ENCODE results near the gene KCNJ14. TPM values are rescaled to one million over a fixed set of nuclear protein-coding genes. Genes with fewer than 3 reads are reported as not detected.

The KCNJ14 gene
- total and polyA plus RNA-seq, 11 donors = 0.20 to 2.0 (median 0.40) TPM

DNA sequence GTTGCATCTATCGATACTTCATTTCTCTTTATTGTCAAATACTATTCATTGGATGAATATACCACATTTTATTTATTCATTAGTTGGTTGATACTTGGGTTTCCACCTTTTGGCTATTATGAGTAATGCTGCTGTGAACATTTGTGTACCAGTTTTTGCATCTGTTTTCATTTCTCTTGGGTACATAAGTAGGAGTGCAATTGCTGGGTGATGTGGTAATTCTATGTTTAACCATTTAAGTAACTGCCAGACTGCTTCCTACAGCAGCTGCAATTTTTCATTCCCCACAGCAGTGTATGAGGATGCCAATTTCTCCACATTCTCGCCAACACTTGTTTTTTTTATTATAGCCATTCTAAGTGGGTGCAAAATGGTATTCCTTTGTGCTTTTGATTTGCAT, 2.6 kb downstream of the KCNJ14 start:
- no peak for TF ChIP-seq POLR2A (IDR thresholded peaks at IDR 0.05)
- TF ChIP-seq, protein P1, sequence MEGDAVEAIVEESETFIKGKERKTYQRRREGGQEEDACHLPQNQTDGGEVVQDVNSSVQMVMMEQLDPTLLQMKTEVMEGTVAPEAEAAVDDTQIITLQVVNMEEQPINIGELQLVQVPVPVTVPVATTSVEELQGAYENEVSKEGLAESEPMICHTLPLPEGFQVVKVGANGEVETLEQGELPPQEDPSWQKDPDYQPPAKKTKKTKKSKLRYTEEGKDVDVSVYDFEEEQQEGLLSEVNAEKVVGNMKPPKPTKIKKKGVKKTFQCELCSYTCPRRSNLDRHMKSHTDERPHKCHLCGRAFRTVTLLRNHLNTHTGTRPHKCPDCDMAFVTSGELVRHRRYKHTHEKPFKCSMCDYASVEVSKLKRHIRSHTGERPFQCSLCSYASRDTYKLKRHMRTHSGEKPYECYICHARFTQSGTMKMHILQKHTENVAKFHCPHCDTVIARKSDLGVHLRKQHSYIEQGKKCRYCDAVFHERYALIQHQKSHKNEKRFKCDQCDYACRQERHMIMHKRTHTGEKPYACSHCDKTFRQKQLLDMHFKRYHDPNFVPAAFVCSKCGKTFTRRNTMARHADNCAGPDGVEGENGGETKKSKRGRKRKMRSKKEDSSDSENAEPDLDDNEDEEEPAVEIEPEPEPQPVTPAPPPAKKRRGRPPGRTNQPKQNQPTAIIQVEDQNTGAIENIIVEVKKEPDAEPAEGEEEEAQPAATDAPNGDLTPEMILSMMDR (IDR thresholded peaks at IDR 0.05) = no peak
- intact Hi-C loops (cut with DNase I) = no loop called here

DNA sequence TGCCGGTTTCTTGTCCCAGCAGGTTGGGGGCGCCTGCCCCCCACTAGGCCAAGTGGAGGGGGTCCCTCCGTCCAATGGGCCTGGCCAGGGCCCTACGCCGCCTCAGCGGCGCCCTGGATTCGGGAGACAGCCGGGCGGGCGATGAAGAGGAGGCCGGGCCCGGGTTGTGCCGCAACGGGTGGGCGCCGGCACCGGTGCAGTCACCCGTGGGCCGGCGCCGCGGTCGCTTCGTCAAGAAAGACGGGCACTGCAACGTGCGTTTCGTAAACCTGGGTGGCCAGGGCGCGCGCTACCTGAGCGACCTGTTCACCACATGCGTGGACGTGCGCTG, 6.2 kb downstream of the KCNJ14 start:
- 89 to 94% (median 91%) methylated on average over 34 to 36 of the region's 36 CpGs for WGBS, 4 donors
- intact Hi-C loops (cut with DNase I) = no loop called here
- no peak for ATAC-seq
- Histone ChIP-seq H3K9me3 (no peaks in the 10 kb centered on the region), H3K36me3 (peaks cover 0 to 9% (median 0%) of the 10 kb centered on the region in 9 donors), H3K4me3 (no peak overlapping the region), H3K27me3 (no peaks in the 10 kb centered on the region), H3K4me1 (no peaks in the 10 kb centered on the region), H3K27ac (no peak overlapping the region)
- no peak for TF ChIP-seq POLR2A (IDR thresholded peaks at IDR 0.05)
- TF ChIP-seq, protein P1 (IDR thresholded peaks at IDR 0.05) = no peak
- peak in 2 of 5 donors; percentile 18 to 52 for DNase-seq

More for the DNA sequence above, 2.6 kb downstream of the KCNJ14 start:
- no peaks in the 10 kb centered on the region for H3K4me1 ChIP-seq
- H3K27ac ChIP-seq = no peak overlapping the region
- H3K9me3 ChIP-seq = no peaks in the 10 kb centered on the region
- H3K27me3 ChIP-seq = no peaks in the 10 kb centered on the region
- no peak overlapping the region for H3K4me3 ChIP-seq
- no peak for ATAC-seq
- H3K36me3 ChIP-seq = peaks cover 0 to 32% (median 16%) of the 10 kb centered on the region in 9 donors
- 89 to 98% (median 92%) methylated on average over 2 of the region's 2 CpGs for WGBS, 4 donors
- no peak for DNase-seq

DNA sequence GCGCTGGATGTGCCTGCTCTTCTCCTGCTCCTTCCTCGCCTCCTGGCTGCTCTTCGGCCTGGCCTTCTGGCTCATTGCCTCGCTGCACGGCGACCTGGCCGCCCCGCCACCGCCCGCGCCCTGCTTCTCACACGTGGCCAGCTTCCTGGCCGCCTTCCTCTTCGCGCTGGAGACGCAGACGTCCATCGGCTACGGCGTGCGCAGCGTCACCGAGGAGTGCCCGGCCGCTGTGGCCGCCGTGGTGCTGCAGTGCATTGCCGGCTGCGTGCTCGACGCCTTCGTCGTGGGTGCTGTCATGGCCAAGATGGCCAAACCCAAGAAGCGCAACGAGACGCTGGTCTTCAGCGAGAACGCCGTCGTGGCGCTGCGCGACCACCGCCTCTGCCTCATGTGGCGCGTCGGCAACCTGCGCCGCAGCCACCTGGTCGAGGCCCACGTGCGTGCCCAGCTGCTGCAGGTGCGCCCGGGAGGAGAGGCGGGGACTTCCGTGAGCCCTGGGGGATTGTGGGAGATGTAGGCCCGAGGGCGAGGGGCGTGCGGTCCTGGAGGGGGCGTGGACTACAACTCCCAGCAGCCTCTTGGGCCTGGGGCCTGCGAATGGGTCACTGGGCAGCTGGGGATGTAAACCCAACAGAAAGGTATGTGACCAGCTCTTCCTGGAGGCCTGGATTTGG, 6.7 kb downstream of the KCNJ14 start:
- TF ChIP-seq, protein P1 (IDR thresholded peaks at IDR 0.05) = no peak
- TF ChIP-seq POLR2A (IDR thresholded peaks at IDR 0.05) = no peak
- intact Hi-C loops (cut with DNase I) = no loop called here
- Histone ChIP-seq H3K9me3 (no peaks in the 10 kb centered on the region), H3K27ac (no peak overlapping the region), H3K36me3 (peaks cover 0 to 4% (median 0%) of the 10 kb centered on the region in 9 donors), H3K4me3 (no peak overlapping the region), H3K4me1 (no peaks in the 10 kb centered on the region), H3K27me3 (no peaks in the 10 kb centered on the region)
- 69 to 83% (median 77%) methylated on average over 51 to 62 of the region's 62 CpGs for WGBS, 4 donors
- DNase-seq (peak in 2 of 5 donors; percentile 24 to 64), ATAC-seq (no peak)

DNA sequence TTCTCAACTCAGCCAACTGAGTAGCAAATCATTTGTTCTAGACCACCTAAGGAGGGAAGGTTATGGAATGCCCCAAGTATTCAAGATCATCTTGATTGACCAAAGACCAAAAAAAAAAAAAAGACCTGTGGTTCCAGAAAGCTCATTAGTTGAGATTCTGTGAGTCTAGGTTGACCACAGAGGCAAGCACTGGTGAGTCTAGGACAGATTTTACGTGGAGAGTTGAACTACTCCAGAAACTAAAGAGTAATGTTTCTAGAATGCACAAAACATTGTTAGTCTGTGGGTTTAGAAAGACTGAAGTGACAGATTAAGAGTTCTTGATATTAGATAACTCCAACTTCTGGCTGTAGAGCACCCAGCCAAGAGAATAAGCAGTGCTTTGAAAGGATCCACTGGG, 9.8 kb downstream of the KCNJ14 start:
- intact Hi-C loops (cut with DNase I) = no loop called here
- no peak overlapping the region for H3K4me3 ChIP-seq
- DNase-seq = no peak
- 92 to 100% (median 99%) methylated on average over 1 of the region's 1 CpG for WGBS, 4 donors
- H3K27me3 ChIP-seq = no peaks in the 10 kb centered on the region
- peaks cover 0 to 2% (median 0%) of the 10 kb centered on the region in 9 donors for H3K36me3 ChIP-seq
- no peak for ATAC-seq
- H3K27ac ChIP-seq = no peak overlapping the region
- peaks cover 2 to 13% (median 10%) of the 10 kb centered on the region in 12 donors for H3K4me1 ChIP-seq
- TF ChIP-seq, protein P1 (IDR thresholded peaks at IDR 0.05) = no peak
- no peak for TF ChIP-seq POLR2A (IDR thresholded peaks at IDR 0.05)
- H3K9me3 ChIP-seq = no peaks in the 10 kb centered on the region

All from heart left ventricle (tissue), 16 donors.